H1 (cell line): ENCODE measurements around the gene CFAP100. TPM values are rescaled to one million over a fixed set of nuclear protein-coding genes. Genes with fewer than 3 reads are reported as not detected.

Source experiments
- CTCF ChIA-PET: fragments of 300-600 bp; sonication (Branson Sonifier 250); formaldehyde crosslinking; loops from one replicate; lab custom pipeline; 2021; ENCODE audit not compliant: partially characterized antibody; lab: Charles Lee
- POLR2A ChIA-PET: fragments of 300-600 bp; sonication (Branson Sonifier 250); formaldehyde crosslinking; loops from one replicate; lab custom pipeline; 2021; ENCODE audit warnings: inconsistent platforms; ENCODE audit not compliant: partially characterized antibody; lab: Charles Lee
- DNase-seq, 2 experiments: peaks; one replicate each; pipeline versions ENCODE4 v3.0.0 to v3.0.0-alpha.2; 2010 to 2022; ENCODE audit warnings: low spot score in 2 of 2, low read depth in 1 of 2, mixed read lengths in 1 of 2
- FAIRE-seq: peaks from 2 replicates; lab custom pipeline; 2011; peaks lifted over from hg19 to GRCh38; lab: Jason Lieb, UNC
- H2AFZ ChIP-seq: 2 replicates; pipeline ENCODE4 v1.8.1; 2012; ENCODE audit warnings: low read length, inconsistent platforms
- H2AK5ac ChIP-seq: 2 replicates; pipeline ENCODE4 v1.6.1; 2013; ENCODE audit warnings: low read depth, low read length
- H2BK120ac ChIP-seq: replicated peaks from 2 replicates; pipeline ENCODE3; 2013; ENCODE audit warnings: low read depth, low read length, inconsistent platforms
- H2BK12ac ChIP-seq: 2 replicates; pipeline ENCODE4 v1.6.1; 2013; ENCODE audit warnings: low read depth, low read length
- H2BK15ac ChIP-seq: 2 replicates; pipeline ENCODE4 v1.6.1; 2013; ENCODE audit warnings: low read length
- H2BK20ac ChIP-seq: 2 replicates; pipeline ENCODE4 v1.6.1; 2013; ENCODE audit warnings: low read length
- H2BK5ac ChIP-seq: 2 replicates; pipeline ENCODE4 v1.6.1; 2013; ENCODE audit warnings: low read depth, low read length
- H3K14ac ChIP-seq: 2 replicates; pipeline ENCODE4 v1.6.1; 2013; ENCODE audit warnings: inconsistent platforms; ENCODE audit not compliant: insufficient read length
- H3K18ac ChIP-seq: 2 replicates; pipeline ENCODE4 v1.6.1; 2013; ENCODE audit warnings: low read length; ENCODE audit errors: extremely low read depth
- H3K23ac ChIP-seq: 2 replicates; pipeline ENCODE4 v1.6.1; 2013; ENCODE audit warnings: inconsistent platforms; ENCODE audit not compliant: insufficient read length
- H3K23me2 ChIP-seq: 2 replicates; pipeline ENCODE4 v1.6.1; 2013; ENCODE audit warnings: low read depth, low read length
- H3K27ac ChIP-seq: 2 replicates; pipeline ENCODE4 v1.6.1; 2011; ENCODE audit warnings: low read depth, low read length, inconsistent platforms
- H3K27me3 ChIP-seq, 4 experiments: replicated peaks in 1 of 4; 1 replicate in 1 of 4; 2 replicates in 3 of 4; pipeline versions ENCODE4 v1.6.1 to v1.8.1; 2011 to 2013; ENCODE audit warnings: low read length in 3 of 4, mild to moderate bottlenecking in 3 of 4, inconsistent platforms in 2 of 4, mixed read lengths in 2 of 4, moderate library complexity in 1 of 4; ENCODE audit not compliant: control insufficient read depth in 3 of 4, insufficient read depth in 3 of 4; ENCODE audit errors: extremely low read depth in 1 of 4
- H3K36me3 ChIP-seq, 4 experiments: 2 replicates each; pipeline versions ENCODE4 v1.6.1 to v1.8.1; 2011 to 2013; ENCODE audit warnings: mild to moderate bottlenecking in 4 of 4, low read length in 3 of 4, moderate library complexity in 2 of 4, control low read depth in 1 of 4, inconsistent platforms in 1 of 4; ENCODE audit not compliant: insufficient read depth in 4 of 4, control insufficient read depth in 2 of 4
- H3K4ac ChIP-seq: replicated peaks from 2 replicates; pipeline ENCODE3; 2013; ENCODE audit warnings: low read length, low read depth, mixed read lengths, inconsistent platforms; ENCODE audit not compliant: insufficient read length
- H3K4me1 ChIP-seq, 4 experiments: replicated peaks in 1 of 4; 1 replicate in 1 of 4; 2 replicates in 3 of 4; pipeline versions ENCODE4 v1.6.1 to v1.8.1; 2011 to 2013; ENCODE audit warnings: low read length in 3 of 4, inconsistent platforms in 2 of 4, mixed read lengths in 1 of 4; ENCODE audit not compliant: insufficient read depth in 4 of 4, control insufficient read depth in 3 of 4
- H3K4me2 ChIP-seq, 2 experiments: 2 replicates each; pipeline versions ENCODE4 v1.6.1 to v1.8.1; 2011 to 2013; ENCODE audit warnings: low read depth in 2 of 2, low read length in 2 of 2, control low read depth in 1 of 2, inconsistent platforms in 1 of 2, mild to moderate bottlenecking in 1 of 2; ENCODE audit not compliant: insufficient read depth in 1 of 2
- H3K4me3 ChIP-seq, 4 experiments: fragments of 200-600, 300-600 bp in 1 of 4; sonication (generic), shearing (Covaris generic), sonication (Bioruptor Twin) in 1 of 4; 2 replicates each; pipeline versions ENCODE4 v1.5.1 to v1.8.1; 2011 to 2016; ENCODE audit warnings: low read length in 4 of 4, low read depth in 3 of 4, control low read depth in 2 of 4, inconsistent platforms in 2 of 4, mild to moderate bottlenecking in 2 of 4, mixed read lengths in 1 of 4, moderate library complexity in 1 of 4; ENCODE audit not compliant: insufficient read depth in 2 of 4; ENCODE audit errors: extremely low read depth in 1 of 4
- H3K56ac ChIP-seq: replicated peaks from 2 replicates; pipeline ENCODE3; 2013; ENCODE audit warnings: low read depth, mild to moderate bottlenecking, mixed read lengths, low read length, inconsistent platforms; ENCODE audit not compliant: insufficient read length
- H3K79me1 ChIP-seq: 2 replicates; pipeline ENCODE4 v1.6.1; 2013; ENCODE audit warnings: low read depth, low read length, control low read depth
- H3K79me2 ChIP-seq, 2 experiments: 2 replicates each; pipeline versions ENCODE4 v1.6.1 to v1.8.1; 2012 to 2013; ENCODE audit warnings: low read length in 2 of 2, mild to moderate bottlenecking in 2 of 2, inconsistent platforms in 1 of 2; ENCODE audit not compliant: insufficient read depth in 2 of 2, control insufficient read depth in 1 of 2
- H3K9ac ChIP-seq, 4 experiments: replicated peaks in 1 of 4; 1 replicate in 1 of 4; 2 replicates in 3 of 4; pipeline versions ENCODE4 v1.6.1 to v1.8.1; 2011 to 2013; ENCODE audit warnings: low read depth in 3 of 4, low read length in 3 of 4, control low read depth in 2 of 4, mild to moderate bottlenecking in 2 of 4, moderate library complexity in 2 of 4, inconsistent platforms in 1 of 4; ENCODE audit errors: extremely low read depth in 1 of 4
- H3K9me3 ChIP-seq, 2 experiments: 2 replicates each; pipeline versions ENCODE4 v1.6.1 to v1.8.1; 2012 to 2013; ENCODE audit warnings: mild to moderate bottlenecking in 2 of 2, moderate library complexity in 2 of 2, control low read depth in 1 of 2, inconsistent platforms in 1 of 2, low read depth in 1 of 2, low read length in 1 of 2, mixed read lengths in 1 of 2; ENCODE audit not compliant: insufficient read depth in 2 of 2
- H4K20me1 ChIP-seq, 2 experiments: replicated peaks in 1 of 2; 2 replicates each; pipeline versions ENCODE3 to v1.8.1; 2011 to 2013; ENCODE audit warnings: inconsistent platforms in 2 of 2, low read length in 2 of 2, mild to moderate bottlenecking in 1 of 2; ENCODE audit not compliant: insufficient read depth in 2 of 2, control insufficient read depth in 1 of 2
- H4K5ac ChIP-seq: 2 replicates; pipeline ENCODE4 v1.6.1; 2013; ENCODE audit warnings: low read length, low read depth, mixed read lengths, inconsistent platforms; ENCODE audit not compliant: insufficient read length
- H4K8ac ChIP-seq: 2 replicates; pipeline ENCODE4 v1.8.0; 2013; ENCODE audit warnings: mild to moderate bottlenecking, moderate library complexity, low read length, inconsistent platforms; ENCODE audit not compliant: insufficient read depth; ENCODE audit errors: extremely low read depth
- H4K91ac ChIP-seq: replicated peaks from 2 replicates; pipeline ENCODE3; 2013; ENCODE audit warnings: low read length, mixed read lengths, inconsistent platforms; ENCODE audit not compliant: insufficient read length
- KDM5A ChIP-seq: fragments of 200-600 bp; IDR thresholded peaks from 2 replicates; pipeline ENCODE4 v1.7.1; 2012; ENCODE audit warnings: mild to moderate bottlenecking, low read length, inconsistent platforms, mixed read lengths
- RAD21 ChIP-seq, 2 experiments: IDR thresholded peaks in 1 of 2; conservative IDR thresholded peaks in 1 of 2; 2 replicates each; pipeline ENCODE4 v1.6.1; 2011; ENCODE audit warnings: low read depth in 2 of 2, low read length in 2 of 2, improper control_type of control experiment in 1 of 2, inconsistent platforms in 1 of 2, mild to moderate bottlenecking in 1 of 2, moderate library complexity in 1 of 2
- WGBS, 2 experiments: shearing (Covaris generic) in 1 of 2; methylation state at CpG; one replicate each; pipeline versions ENCODE4 v1.1.6 to v1.1.7; 2013 to 2015; ENCODE audit warnings: low lambda C conversion rate in 2 of 2, mixed read lengths in 2 of 2, inconsistent platforms in 1 of 2, low coverage in 1 of 2, missing lambda C conversion rate in 1 of 2; ENCODE audit not compliant: insufficient replicate concordance in 2 of 2, insufficient coverage in 1 of 2, insufficient read length in 1 of 2; ENCODE audit errors: extremely low coverage in 1 of 2, missing lambda C conversion rate in 1 of 2; 5-methylcytosine and 5-hydroxymethylcytosine counted together
- polyA plus RNA-seq, 7 experiments: library from polyadenylated mRNA; depleted of rRNA in 3 of 7; stranded (reverse) in 5 of 7; unstranded in 2 of 7; fragments of >200 nt in 5 of 7; fragments of 200-250 nt in 2 of 7; gene quantifications; 1 replicate in 5 of 7; 2 replicates in 1 of 7; 4 replicates in 1 of 7; pipeline versions ENCODE4 v1.2.1 to v1.2.3, GENCODE V29; 2011 to 2013; ENCODE audit warnings: missing spikeins in 2 of 7, mixed read lengths in 2 of 7
- total RNA-seq: library from RNA; stranded (reverse); fragmentation: NEBNext Ultra II Directional; extraction: Animal tissue kit (Norgen Biotek cat#: 25700); gene quantifications from 2 replicates; pipeline ENCODE4 v1.2.1, GENCODE V29; 2021

CFAP100 gene
- total and polyA plus RNA-seq, 2 of the 8 experiments (the other 6 are each of a cell fraction or from before 2014, with no cell fraction given): 0.17 TPM; not detected in 1

DNA sequence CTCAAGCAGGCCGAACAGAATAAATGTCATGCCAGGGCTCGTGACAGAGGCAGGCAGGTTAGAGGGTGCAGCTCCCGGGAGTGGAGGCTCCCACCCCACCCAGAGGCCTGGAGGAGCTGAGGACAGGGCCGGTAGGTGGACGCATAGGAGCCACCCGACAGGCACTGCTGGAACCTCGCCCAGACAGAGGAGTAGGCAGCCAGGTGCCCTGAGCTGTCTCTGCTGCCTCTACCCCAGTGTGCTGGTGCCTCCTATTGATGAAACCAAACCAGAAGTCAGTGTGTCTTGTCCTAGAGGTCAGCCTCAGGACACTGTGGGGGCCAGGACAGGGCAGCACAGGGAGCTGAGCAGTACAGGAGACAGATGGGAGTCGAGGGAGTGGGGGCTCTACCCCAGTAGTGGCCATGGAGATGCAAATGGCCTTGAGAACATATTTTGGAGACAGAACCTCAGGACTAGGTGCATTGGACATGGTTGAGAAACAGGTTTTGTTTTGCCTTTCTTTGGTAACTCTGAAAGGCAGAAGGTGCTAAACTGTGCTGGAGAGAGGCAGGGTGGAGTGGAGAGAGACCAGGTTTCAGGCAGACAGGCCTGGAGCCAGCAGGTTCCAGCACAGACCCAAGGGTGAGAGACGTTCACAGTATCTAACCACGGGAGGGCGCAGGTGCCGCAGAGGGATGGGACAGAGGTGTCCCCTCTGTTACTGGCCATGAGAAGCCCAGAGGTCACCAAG lies 22.1 kb upstream of the CFAP100 start:
- Histone ChIP-seq H3K4ac (no peak overlapping the region), H3K36me3 (no peaks in the 10 kb centered on the region), H2BK15ac (no peak overlapping the region), H3K27ac (no peak overlapping the region), H4K20me1 (no peaks in the 10 kb centered on the region), H4K91ac (no peak overlapping the region), H2AK5ac (0 out of 2 replicates have a peak overlapping the region, but pooled peaks have one; percentile 39), H3K79me2 (no peaks in the 10 kb centered on the region), H2BK20ac (no peak overlapping the region), H4K5ac (no peak overlapping the region), H3K4me2 (no peak overlapping the region), H3K9ac (no peak overlapping the region), H3K9me3 (peaks cover 0 to 4% of the 10 kb centered on the region in 2 experiments; a peak in 1 of 4 replicates), H3K18ac (no peak overlapping the region), H3K23me2 (no peaks in the 10 kb centered on the region), H2BK5ac (no peak overlapping the region), H2BK12ac (no peak overlapping the region), H3K4me3 (no peak overlapping the region), H3K14ac (no peak overlapping the region), H3K79me1 (no peaks in the 10 kb centered on the region), H2BK120ac (no peak overlapping the region), H4K8ac (no peak overlapping the region), H3K27me3 (no peaks in the 10 kb centered on the region), H3K56ac (no peak overlapping the region), H3K4me1 (no peaks in the 10 kb centered on the region), H3K23ac (no peak overlapping the region), H2AFZ (no peak overlapping the region)
- ChIA-PET CTCF (interaction anchor here (0.6 to 2.1 kb wide), 6 partner anchors 8 to 610 kb away, joined by 3 to 5 read pairs (median 4); partner anchors contain the start of gene PLXNA1), POLR2A (interaction anchor here (0.9 kb wide), 1 partner anchor 11 kb away, joined by 3 read pairs; no protein-coding TSS in a partner anchor)
- no peak for DNase-seq
- TF ChIP-seq KDM5A: no peak
- peak; percentile 17 to 20; a peak in 2 of 4 replicates for TF ChIP-seq RAD21 (IDR thresholded peaks at IDR 0.05 in 1 of 2, conservative IDR thresholded peaks at IDR 0.05 in 1 of 2; ENCODE audit: low read depth in 2 of 2, low read length in 2 of 2)
- no peak for FAIRE-seq
- 85% methylated on average over 12 of the region's 12 CpGs; no CpG with 5 or more reads in 1 of the 2 experiments for WGBS, 2 experiments
